GM18909 (cell line): Measurements from ENCODE around the gene HHATL.

Experiments
- ATAC-seq: cut with Tn5 transposase; IDR thresholded peaks from one replicate; pipeline ENCODE4 v1.9.1; 2021; ENCODE audit warnings: mild to moderate bottlenecking; ENCODE audit not compliant: unreplicated experiment, poor library complexity

The HHATL gene

DNA sequence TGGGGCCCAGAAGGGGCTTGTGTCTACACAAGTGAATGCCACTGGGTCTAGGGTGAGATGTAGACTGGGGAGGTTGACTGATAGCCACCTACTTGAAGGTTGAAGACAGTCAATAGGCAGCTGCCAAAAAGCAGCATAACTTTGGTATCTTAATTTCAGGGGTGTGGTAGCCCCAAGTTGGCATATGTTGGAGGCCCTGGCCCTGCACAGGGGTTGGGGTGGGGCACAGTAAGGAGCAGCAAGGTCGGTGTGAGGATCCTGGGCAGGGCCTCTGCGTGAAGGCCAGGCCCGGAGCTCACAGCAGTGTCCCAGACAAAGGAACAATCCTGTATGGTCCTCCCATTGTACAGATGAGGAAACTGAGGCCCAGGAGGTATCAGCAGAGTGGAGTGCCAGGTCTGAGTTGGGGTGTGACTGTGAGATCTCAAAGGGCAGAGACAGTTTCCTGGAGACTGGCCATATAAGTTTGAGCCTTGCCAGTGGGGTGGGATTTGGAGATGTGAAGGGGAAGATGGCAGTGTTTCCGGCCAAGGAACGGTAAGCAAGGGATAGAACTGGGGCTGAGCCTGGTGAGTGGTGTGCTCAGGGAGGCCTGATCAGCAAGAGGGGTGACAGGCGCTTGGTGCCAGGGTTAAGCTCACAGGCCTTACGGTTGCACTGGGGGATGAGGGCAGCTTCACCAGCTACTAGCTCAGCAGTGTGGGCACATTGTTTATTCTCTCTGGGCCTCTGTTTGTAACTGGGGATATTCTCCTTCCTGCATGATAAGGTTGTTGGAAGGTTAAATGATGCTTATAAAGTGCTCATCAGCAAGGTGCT, 15.6 kb downstream of the HHATL start:
- no peak for ATAC-seq

DNA sequence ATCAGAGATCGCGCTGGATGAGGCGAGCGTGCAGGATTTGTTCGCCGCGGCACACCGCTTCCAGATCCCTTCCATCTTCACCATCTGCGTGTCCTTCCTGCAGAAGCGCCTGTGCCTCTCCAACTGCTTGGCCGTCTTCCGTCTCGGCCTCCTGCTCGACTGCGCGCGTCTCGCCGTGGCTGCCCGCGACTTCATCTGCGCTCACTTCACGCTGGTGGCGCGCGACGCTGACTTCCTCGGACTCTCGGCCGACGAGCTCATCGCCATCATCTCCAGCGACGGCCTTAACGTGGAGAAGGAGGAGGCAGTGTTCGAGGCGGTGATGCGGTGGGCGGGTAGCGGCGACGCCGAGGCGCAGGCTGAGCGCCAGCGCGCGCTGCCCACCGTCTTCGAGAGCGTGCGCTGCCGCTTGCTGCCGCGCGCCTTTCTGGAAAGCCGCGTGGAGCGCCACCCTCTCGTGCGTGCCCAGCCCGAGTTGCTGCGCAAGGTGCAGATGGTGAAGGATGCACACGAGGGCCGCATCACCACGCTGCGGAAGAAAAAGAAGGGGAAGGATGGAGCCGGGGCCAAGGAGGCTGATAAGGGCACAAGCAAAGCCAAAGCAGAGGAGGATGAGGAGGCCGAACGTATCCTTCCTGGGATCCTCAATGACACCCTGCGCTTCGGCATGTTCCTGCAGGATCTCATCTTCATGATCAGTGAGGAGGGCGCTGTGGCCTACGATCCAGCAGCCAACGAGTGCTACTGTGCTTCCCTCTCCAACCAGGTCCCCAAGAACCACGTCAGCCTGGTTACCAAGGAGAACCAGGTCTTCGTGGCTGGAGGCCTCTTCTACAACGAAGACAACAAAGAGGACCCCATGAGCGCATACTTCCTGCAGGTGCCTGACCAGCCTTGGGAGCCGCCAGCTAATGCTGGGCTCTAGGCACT, 16.4 kb downstream of the HHATL start:
- ATAC-seq = no peak

DNA sequence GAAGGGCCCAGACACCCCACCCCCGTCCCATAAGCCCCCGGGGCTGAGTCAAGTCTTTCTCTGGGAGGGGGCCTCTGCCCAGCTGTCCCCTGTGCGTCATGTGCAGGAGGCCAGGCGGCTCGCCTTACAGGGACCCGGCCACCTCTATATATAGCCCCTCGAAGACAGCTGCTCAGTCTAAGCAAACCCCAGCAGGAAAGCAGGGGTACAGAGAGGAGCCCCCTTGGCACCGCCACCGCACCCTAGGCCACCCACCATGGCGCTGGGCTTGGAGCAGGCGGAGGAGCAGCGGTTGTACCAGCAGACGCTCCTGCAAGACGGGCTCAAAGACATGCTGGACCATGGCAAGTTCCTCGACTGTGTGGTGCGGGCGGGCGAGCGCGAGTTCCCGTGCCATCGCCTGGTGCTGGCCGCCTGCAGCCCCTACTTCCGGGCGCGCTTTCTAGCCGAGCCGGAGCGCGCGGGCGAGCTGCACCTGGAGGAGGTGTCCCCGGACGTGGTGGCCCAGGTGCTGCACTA, 17.2 kb downstream of the HHATL start, which contains the start of gene KLHL40:
KLHL40 (plus strand) TSS at position 175 of the 519 bp plus-strand sequence; CDS start at position 257, 82 bp downstream.
- ATAC-seq = no peak

DNA sequence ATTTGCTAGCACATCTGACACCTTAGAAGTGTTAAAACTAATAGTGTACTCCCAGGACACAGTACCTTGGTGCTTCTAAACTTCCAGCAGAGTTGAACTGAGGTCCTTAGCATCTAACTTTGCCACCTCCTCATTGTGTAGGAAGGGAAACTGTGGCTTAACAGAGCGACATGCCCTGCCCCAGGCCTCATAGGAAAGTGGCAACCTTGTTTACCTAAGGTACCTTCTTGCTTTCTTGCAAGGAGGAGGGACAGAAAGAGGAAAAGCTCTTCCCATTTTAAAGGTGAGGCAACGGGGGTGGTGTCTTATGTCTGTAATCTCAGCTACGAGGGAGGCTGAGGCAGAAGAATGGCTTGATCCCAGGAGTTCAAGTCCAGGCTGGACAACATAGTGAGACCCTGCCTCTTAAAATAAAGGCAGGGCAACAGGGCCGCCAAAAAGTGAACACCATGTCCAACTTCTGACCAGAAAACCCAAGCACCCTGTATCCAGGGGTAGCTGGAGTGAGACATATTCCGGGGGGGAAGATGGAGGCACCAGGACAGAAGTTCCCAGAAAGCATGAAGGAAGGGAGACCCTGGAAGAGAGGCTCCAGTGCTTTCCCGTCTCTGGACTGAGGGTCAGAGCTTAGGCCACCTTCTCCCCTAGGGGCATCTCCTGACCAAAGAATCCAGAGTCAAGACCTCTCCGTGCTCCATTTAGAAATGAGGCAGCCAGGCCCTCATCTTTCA, 17.8 kb downstream of the HHATL start:
- ATAC-seq = no peak

DNA sequence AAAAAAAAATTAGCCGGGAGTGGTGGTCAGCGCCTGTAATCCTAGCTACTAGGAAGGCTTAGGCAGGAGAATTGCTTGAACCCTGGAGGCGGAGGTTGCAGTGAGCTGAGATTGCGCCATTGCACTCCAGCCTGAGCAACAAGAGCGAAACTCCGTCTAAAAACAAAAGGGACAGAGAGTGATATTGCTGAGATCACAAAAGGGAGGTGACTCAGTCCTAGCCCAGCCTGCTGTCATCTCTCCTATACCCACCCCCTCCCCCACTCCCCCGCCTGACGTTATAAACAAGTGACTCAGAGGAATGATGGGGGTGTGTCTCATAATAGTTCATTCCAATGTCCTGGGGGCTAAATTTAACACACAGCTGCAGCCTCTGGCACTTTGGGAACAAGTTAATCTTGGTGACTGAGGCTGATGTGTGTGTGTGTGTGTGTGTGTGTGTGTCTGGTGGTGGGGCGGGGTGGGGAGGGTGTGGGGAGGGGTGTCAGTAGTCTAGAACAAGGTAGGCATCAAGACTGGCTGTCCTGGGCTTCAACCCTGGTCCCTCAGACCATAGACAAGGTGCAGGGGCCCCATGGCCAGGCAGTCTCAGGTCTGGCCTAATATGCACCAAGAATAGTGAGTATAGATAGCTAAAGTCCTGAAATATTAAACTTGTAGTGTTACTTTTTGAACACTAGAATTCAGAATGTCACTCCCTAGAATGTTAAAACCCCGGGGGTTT, 18.6 kb downstream of the HHATL start:
- no peak for ATAC-seq

DNA sequence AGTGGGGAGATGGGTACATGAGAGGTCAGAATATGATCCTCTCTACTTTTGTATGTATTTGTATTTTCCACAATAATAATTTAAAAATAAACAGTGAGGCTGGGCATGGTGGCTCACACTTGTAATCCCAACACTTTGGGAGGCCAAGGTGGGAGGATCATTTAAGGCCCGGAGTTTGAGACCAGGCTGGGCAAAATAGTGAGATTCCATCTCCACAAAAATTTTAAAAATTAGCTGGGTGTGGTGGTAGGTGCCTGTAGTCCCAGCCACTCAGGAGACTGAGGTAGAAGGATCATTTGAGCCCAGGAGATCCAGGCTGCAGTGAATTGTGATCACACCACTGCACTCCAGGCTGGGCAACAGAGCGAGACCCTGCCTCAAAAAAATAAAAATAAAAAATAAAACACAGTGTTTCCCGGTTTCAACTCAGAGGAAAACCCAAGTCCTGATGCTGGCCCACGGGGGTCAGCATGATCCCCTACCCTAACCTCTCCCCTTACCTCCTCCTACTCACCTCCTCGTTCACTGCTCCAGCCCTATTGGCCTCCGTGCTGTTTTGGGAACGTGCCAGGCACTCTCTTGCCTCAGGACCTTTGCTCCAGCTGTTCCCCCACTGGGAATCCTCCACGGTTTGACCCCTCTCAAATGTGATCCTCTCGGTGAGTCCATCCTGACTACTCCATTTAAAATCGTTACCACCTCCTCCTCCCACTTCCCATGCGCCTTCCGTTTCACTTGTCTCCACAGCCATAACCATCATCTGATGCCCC, 20.1 kb downstream of the HHATL start:
- no peak for ATAC-seq

DNA sequence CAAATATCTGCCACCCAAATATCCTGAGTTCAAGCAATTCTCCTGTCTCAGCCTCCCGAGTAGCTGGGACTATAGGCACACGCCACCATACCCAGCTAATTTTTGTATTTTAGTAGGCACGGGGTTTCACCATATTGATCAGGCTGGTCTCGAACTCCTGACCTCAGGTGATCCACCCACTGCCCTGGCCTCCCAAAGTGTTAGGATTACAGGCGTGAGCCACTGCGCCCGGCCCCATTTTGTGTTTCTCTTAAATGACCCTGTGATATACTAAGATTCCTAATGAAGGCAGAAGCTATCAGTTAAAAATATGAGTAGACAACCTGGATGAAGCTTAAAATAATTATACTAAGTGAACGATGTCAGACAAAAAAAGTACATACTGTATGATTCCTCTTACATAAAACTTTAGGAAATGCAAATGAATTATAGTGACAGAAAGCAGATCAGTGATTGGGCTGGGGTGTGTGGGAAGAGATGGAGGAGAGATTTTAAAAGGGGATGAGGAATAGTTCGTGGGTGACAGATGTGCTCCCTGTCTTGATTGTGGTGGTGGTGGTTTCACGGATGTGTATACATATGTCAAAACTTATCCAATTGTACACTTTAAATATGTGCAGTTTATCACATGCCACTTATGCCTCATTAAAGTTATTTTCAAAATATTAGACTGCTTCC, 21.1 kb downstream of the HHATL start:
- ATAC-seq = no peak

DNA sequence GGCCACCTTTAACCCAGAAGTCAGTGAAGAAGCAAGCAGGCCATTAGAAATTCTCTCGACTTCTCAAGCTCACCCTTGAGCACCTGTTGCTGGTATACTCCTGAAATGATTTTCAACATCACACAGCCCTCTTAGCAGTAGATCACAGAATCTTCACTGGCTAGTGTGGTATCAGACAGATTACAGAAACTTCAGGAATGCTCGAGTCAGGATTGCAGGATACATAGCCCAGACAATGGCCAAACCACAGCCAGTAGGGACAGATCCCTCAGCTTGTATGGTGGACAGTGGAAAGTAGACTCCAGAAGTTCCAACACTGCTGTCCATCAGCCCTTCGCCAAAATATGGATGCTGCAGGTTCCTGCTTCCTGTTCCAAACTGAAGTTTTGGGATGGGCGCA, 21.8 kb downstream of the HHATL start:
- no peak for ATAC-seq

DNA sequence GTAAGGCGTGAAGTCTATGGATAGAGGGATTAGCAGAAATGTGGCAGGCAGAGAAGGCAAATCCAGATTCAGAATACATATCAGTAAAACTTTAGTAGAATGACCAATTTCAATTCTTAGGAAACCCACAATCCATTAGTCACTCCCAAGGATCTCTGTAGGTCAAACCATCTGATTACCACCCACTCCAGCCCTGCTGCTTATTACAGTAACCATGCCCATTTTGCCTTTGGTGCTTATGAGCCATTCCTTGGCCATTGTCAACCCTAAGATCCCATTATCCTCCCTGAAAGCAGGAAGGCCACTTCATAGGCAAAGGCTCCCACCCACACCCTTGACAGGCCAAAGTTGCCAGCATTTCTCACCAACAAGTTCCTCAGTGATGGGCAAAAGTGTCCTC, 22.3 kb downstream of the HHATL start:
- no peak for ATAC-seq

DNA sequence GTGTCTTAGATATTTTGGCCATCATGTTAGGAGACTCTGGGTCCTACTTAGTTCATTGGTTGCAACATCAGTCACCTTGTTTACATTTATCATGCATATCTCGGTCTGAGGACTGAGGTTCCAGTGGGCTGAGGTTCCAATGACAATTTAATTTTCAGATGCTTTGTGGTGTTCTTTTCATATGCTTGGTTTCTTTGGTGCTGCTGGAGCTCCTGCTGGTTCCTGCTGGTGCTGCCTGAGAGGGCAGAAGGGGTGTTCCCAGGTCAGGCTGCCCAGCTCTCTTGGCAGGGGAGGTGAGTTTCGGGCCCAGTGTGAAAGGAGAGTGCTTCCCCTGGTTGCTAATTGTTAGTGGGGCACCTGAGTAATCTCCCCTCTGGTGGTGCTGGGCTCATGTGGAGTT, 24.2 kb downstream of the HHATL start:
- no peak for ATAC-seq

DNA sequence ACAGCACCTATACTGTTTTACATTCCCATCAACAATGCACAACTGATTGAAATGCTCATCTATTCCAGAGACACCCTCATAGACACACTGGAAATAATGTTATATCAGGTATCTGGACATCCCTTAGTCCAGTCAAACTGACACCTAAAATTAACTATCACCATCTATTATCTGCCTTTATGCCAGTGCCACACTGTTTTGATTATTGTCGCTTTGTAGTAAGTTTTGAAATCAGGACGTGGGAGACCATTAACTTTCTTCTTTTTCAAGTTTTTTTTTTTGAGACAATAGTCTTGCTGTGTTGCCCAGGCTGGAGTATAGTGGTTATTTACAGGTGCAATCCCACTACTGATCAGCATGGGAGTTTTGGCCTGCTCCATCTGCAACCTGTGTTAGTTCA, 26.7 kb downstream of the HHATL start:
- no peak for ATAC-seq

DNA sequence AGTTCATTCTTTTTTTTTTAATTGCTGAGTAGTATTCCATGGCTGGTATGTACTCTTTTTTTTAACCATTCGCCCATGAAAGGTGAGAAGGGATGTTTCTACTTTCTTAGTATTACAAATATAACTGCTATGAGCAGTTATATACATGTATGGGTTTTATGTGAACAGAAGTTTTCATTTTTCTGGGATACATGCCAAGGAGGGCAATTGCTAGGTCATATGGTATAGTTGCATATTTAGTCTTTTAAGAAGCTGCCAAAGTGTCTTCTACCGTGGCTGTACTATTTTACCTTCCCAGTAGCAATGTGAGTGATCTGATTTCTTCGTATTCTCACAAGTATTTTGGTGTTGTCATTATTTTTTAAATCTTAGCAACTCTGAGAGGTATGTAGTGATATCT, 28.5 kb downstream of the HHATL start:
- no peak for ATAC-seq

DNA sequence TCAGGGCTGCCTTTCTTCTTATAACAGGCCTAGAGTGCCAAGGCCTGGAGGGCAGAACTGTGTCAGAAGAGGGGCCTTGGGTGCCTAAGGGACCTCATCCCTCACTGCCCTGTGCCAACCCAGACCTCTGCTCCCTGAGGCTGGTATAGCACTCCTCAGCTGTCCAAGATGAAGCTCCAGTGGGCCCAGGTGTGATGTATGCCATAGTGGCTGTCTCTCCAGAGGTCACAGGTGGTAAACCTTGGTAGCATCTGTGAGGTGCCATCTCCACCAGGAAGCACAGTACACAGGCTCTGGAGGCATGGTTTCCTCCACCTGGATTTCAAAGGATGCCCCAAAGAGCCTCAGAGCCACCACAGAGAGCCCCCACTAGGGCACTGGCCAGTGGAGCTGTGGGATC, 29.5 kb downstream of the HHATL start:
- ATAC-seq = no peak

DNA sequence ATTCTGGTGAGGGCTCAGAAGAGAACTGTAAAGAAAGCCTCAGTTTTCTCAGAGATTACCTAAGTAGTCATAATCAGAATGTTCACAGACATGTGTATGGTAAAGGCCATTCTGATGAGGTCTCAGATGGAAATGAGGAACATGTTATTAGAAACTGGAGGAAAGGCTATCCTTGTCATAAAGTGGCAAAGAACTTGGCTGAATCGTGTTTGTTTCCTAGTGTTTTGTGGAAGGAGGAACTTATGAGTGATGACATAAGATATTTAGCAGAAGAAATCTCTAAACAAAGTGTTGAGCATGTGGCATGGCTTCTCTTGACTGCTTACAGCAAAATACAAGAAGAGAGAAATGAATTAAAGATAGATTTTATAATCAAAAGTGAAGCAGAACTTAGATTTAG, 30.1 kb downstream of the HHATL start:
- no peak for ATAC-seq

DNA sequence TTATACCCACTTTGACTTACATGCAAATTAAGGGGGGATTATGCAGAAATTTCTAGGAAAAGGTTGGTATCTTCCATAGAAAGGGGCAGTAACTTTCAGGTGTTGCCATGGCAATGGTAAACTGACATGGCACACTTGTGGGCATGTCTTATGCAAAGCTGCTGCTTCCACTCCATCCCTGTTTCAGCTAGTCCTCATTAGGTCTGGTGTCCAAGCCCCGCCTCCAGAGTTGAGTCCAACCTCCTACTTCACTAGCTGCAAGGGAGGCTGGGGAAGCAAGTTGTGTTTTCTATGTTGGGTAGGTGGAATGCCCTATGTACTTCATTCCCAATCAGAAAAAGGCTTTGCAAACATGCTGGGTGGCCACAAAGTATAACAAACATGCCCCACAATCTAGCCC, 31.9 kb downstream of the HHATL start:
- no peak for ATAC-seq

DNA sequence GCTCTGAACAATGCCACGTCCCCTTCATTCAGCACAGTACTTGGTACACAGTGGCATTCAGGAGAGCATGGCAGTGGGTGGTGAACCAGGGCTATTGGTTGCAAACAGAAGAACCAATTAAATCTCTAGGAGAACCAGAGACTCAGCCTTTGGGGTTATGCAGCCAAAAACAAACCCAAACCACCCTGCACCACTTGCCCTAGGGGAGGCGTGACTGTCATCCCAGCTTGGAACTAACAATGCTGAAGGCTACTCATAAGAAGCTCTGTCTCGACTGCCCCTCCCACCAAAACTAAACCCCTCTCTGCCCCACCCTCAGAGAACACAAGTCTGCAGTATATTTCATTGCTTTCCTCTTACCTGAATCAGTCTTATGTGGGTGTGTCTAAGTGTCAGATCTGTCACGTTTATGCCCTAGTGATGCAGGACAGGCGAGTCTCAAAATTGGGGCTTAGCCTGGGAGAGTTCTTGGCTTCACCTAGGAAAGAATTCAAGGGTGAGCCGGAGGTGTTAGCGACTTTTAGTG, 32.5 kb downstream of the HHATL start:
- ATAC-seq = no peak

DNA sequence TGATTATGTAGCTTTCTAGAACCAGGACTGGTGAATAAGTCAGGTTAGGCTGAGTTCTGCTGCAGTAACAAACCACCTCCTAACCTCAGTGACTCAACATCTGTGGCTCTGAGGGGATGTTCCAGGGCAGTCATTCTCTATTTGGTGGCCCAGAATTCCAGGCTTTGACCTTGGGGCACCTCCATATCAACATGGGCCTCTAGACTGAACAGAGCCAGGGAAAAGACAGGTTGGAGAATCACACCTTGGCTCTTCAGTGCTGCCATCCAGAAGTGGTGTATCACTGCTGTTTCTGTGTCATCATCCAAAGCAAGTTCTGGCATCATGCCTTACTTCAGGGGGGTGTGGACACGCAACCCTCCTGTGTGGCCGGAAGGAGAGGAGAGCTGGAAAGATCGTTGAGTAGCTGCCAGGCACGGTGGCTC, 33.8 kb downstream of the HHATL start:
- ATAC-seq = no peak

DNA sequence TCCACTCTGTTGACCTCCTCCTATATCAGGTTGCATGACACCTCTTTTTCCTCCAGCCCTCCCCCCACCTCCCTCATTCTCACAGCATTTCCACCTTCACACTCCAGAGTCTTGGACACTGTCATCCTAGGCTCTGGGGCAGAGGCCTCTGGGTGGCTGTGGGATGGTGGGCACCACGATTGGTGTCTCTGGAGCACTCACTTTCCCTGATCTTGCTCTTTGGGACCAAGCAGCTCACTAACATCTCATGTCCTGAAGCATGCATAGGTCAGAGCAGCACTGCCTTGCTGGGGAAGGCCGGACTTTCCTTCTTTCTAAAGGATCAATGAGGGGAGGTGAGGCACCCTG, 34.2 kb downstream of the HHATL start:
- ATAC-seq = no peak
